ENCODE results near the gene GMPPA.

Gene GMPPA

GRCh38 chr2:219464286-219465032, 34.2 kb upstream of the GMPPA start:
- H3K36me3 ChIP-seq (ENCODE audit: insufficient read depth, insufficient read length, low read length): peaks cover 56% of the 10 kb centered on the region
- H3K4me3 ChIP-seq (ENCODE audit: insufficient read length, low read depth): no peak overlapping the region
- no peak for DNase-seq (ENCODE audit: low read depth, low spot score)
- no peak overlapping the region for H3K9ac ChIP-seq (ENCODE audit: insufficient read length, low read depth)
- peaks cover 25% of the 10 kb centered on the region for H3K4me1 ChIP-seq (ENCODE audit: insufficient read depth, insufficient read length)
- no peaks in the 10 kb centered on the region for H3K9me3 ChIP-seq (ENCODE audit: insufficient read depth, low read length)
- no peaks in the 10 kb centered on the region for H3K27me3 ChIP-seq (ENCODE audit: insufficient read depth, insufficient read length)
- TF ChIP-seq YY1 (IDR thresholded peaks at IDR 0.05; ENCODE audit: insufficient read depth, insufficient read length): no peak
- no peak for TF ChIP-seq SUZ12 (IDR thresholded peaks at IDR 0.05; ENCODE audit: extremely low read depth, insufficient read depth, insufficient read length)
- no peak for TF ChIP-seq ZNF274 (IDR thresholded peaks at IDR 0.05; ENCODE audit: low read depth, low read length)

GRCh38 chr2:219465659-219466561, 32.8 kb upstream of the GMPPA start:
- Histone ChIP-seq H3K4me3 (ENCODE audit: insufficient read length, low read depth) (no peak overlapping the region), H3K36me3 (ENCODE audit: insufficient read depth, insufficient read length, low read length) (peaks cover 69% of the 10 kb centered on the region), H3K9me3 (ENCODE audit: insufficient read depth, low read length) (no peaks in the 10 kb centered on the region), H3K9ac (ENCODE audit: insufficient read length, low read depth) (peak overlapping the region; percentile 26), H3K4me1 (ENCODE audit: insufficient read depth, insufficient read length) (peaks cover 17% of the 10 kb centered on the region), H3K27me3 (ENCODE audit: insufficient read depth, insufficient read length) (no peaks in the 10 kb centered on the region)
- TF ChIP-seq SUZ12 (IDR thresholded peaks at IDR 0.05; ENCODE audit: extremely low read depth, insufficient read depth, insufficient read length): no peak
- no peak for TF ChIP-seq YY1 (IDR thresholded peaks at IDR 0.05; ENCODE audit: insufficient read depth, insufficient read length)
- TF ChIP-seq ZNF274 (IDR thresholded peaks at IDR 0.05; ENCODE audit: low read depth, low read length): no peak
- no peak for DNase-seq (ENCODE audit: low read depth, low spot score)

GRCh38 chr2:219466816-219467735, 31.6 kb upstream of the GMPPA start:
- Histone ChIP-seq H3K4me3 (ENCODE audit: insufficient read length, low read depth) (no peak overlapping the region), H3K4me1 (ENCODE audit: insufficient read depth, insufficient read length) (peaks cover 8% of the 10 kb centered on the region), H3K9me3 (ENCODE audit: insufficient read depth, low read length) (no peaks in the 10 kb centered on the region), H3K9ac (ENCODE audit: insufficient read length, low read depth) (no peak overlapping the region), H3K36me3 (ENCODE audit: insufficient read depth, insufficient read length, low read length) (peaks cover 76% of the 10 kb centered on the region), H3K27me3 (ENCODE audit: insufficient read depth, insufficient read length) (no peaks in the 10 kb centered on the region)
- TF ChIP-seq YY1 (IDR thresholded peaks at IDR 0.05; ENCODE audit: insufficient read depth, insufficient read length) (no peak), ZNF274 (IDR thresholded peaks at IDR 0.05; ENCODE audit: low read depth, low read length) (no peak)
- no peak for DNase-seq (ENCODE audit: low read depth, low spot score)

DNA sequence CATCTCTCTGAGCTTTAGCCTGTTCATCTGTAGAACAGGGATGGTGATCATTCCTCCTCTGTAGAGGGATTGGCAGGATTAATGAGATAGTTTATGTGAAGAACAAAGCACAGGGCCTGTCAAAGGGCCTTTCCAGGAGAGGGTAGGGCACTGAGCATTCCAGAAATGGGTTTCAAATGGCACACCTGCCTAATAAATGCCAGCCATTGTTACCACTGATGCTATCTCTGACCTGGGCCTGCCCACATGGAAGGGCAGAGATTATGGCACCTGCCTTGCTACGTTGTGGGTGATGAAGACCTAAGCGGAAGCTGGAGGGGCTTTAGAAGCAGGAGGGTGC, 31.0 kb upstream of the GMPPA start:
- DNase-seq (ENCODE audit: low read depth, low spot score): no peak
- Histone ChIP-seq H3K36me3 (ENCODE audit: insufficient read depth, insufficient read length, low read length) (peaks cover 73% of the 10 kb centered on the region), H3K4me3 (ENCODE audit: insufficient read length, low read depth) (no peak overlapping the region), H3K4me1 (ENCODE audit: insufficient read depth, insufficient read length) (peaks cover 8% of the 10 kb centered on the region), H3K27me3 (ENCODE audit: insufficient read depth, insufficient read length) (no peaks in the 10 kb centered on the region), H3K9ac (ENCODE audit: insufficient read length, low read depth) (no peak overlapping the region), H3K9me3 (ENCODE audit: insufficient read depth, low read length) (no peaks in the 10 kb centered on the region)
- TF ChIP-seq ZNF274 (IDR thresholded peaks at IDR 0.05; ENCODE audit: low read depth, low read length): no peak
- TF ChIP-seq YY1 (IDR thresholded peaks at IDR 0.05; ENCODE audit: insufficient read depth, insufficient read length): no peak
- TF ChIP-seq SUZ12 (IDR thresholded peaks at IDR 0.05; ENCODE audit: extremely low read depth, insufficient read depth, insufficient read length): no peak

DNA sequence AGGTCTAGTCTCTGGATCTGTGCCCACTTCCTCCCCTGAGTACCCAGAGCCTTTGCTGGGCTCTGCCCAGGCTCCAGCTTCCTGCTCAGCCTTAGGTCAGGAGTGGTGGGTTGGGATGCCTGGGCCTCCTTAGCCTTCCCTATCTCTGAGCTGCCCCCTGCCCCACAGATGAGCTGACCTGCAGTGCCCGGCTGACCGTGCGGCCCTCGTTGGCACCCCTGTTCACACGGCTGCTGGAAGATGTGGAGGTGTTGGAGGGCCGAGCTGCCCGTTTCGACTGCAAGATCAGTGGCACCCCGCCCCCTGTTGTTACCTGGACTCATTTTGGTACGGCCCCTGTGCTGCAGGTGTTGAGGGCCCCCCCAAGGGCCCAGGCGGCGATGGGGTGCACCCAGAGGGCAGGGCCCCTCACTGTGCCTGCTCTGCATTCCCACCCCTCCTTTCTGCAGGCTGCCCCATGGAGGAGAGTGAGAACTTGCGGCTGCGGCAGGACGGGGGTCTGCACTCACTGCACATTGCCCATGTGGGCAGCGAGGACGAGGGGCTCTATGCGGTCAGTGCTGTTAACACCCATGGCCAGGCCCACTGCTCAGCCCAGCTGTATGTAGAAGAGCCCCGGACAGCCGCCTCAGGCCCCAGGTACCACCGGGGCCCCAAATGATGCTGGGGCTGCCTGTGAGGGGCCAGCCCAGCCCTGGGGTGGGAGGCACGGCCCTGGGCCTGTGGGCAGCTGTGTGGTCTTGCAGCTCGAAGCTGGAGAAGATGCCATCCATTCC, 30.1 kb upstream of the GMPPA start:
- TF ChIP-seq ZNF274 (IDR thresholded peaks at IDR 0.05; ENCODE audit: low read depth, low read length) (no peak), YY1 (IDR thresholded peaks at IDR 0.05; ENCODE audit: insufficient read depth, insufficient read length) (no peak), SUZ12 (IDR thresholded peaks at IDR 0.05; ENCODE audit: extremely low read depth, insufficient read depth, insufficient read length) (no peak)
- peaks cover 8% of the 10 kb centered on the region for H3K4me1 ChIP-seq (ENCODE audit: insufficient read depth, insufficient read length)
- H3K4me3 ChIP-seq (ENCODE audit: insufficient read length, low read depth): no peak overlapping the region
- no peak overlapping the region for H3K9ac ChIP-seq (ENCODE audit: insufficient read length, low read depth)
- DNase-seq (ENCODE audit: low read depth, low spot score): no peak
- H3K27me3 ChIP-seq (ENCODE audit: insufficient read depth, insufficient read length): no peaks in the 10 kb centered on the region
- no peaks in the 10 kb centered on the region for H3K9me3 ChIP-seq (ENCODE audit: insufficient read depth, low read length)
- H3K36me3 ChIP-seq (ENCODE audit: insufficient read depth, insufficient read length, low read length): peaks cover 79% of the 10 kb centered on the region

GRCh38 chr2:219469186-219469724, 29.4 kb upstream of the GMPPA start:
- Histone ChIP-seq H3K36me3 (ENCODE audit: insufficient read depth, insufficient read length, low read length) (peaks cover 80% of the 10 kb centered on the region), H3K27me3 (ENCODE audit: insufficient read depth, insufficient read length) (no peaks in the 10 kb centered on the region), H3K4me3 (ENCODE audit: insufficient read length, low read depth) (no peak overlapping the region), H3K9me3 (ENCODE audit: insufficient read depth, low read length) (no peaks in the 10 kb centered on the region), H3K9ac (ENCODE audit: insufficient read length, low read depth) (no peak overlapping the region), H3K4me1 (ENCODE audit: insufficient read depth, insufficient read length) (peaks cover 8% of the 10 kb centered on the region)
- no peak for DNase-seq (ENCODE audit: low read depth, low spot score)
- no peak for TF ChIP-seq ZNF274 (IDR thresholded peaks at IDR 0.05; ENCODE audit: low read depth, low read length)
- no peak for TF ChIP-seq SUZ12 (IDR thresholded peaks at IDR 0.05; ENCODE audit: extremely low read depth, insufficient read depth, insufficient read length)
- TF ChIP-seq YY1 (IDR thresholded peaks at IDR 0.05; ENCODE audit: insufficient read depth, insufficient read length): no peak
